ENCODE measurements around the gene TEN1.
"Not testable (repeated sequence)": the region's sequence is repeated elsewhere in the genome, so short reads cannot be mapped to it uniquely, and the experiment has no call there.

The TEN1 gene

DNA sequence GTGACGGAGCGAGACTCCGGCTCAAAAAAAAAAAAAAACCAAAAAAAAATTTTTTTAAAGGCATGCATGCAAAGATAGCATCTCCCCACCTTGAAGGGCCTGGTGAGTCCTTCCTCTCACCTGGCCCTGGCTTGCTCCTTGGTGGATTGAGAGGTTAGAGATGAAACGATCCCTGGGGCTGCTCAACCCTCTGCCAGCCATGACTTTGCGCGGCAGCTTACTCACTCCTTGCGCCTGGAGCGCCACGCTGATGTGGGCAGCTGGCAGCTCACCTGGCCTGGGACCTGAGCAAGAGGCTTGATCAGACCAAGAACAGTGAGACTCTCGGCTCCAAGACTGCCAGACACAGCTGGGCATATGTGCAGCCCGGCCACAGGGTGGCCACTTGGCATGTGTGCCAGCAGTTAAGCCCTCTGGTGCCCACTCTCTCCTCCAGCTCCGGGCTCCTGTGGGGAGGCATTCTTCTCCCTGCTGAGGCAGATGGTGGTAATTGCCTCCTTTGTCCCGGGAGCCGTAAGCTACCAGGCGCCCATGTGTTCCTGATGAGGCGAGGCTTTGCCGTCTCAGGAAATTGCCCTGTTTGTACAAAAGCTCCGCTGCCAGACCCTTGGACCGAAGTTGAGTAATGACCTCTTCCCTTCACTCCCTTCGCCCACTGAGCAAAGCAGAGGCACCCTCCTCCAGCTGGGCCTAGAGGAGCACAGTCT is 53.2 kb downstream of the TEN1 start:
- DNase-seq = no peak

DNA sequence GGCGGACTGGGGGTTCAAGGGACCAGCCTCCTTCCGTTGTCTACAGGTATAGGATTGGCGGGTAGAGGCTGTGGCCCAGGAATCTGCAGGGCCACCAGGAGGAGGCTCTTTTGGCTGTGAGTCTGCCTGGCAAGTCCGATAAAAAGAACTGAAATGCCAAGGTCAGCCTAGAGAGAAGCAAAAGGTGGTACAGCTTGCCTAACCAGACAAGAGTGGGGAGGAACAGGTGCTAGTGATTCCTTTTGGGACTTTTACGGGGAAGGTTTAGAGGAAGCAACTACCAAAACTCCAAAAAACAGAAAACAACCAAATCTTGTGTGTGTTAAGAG is 53.7 kb downstream of the TEN1 start:
- no peak for DNase-seq

DNA sequence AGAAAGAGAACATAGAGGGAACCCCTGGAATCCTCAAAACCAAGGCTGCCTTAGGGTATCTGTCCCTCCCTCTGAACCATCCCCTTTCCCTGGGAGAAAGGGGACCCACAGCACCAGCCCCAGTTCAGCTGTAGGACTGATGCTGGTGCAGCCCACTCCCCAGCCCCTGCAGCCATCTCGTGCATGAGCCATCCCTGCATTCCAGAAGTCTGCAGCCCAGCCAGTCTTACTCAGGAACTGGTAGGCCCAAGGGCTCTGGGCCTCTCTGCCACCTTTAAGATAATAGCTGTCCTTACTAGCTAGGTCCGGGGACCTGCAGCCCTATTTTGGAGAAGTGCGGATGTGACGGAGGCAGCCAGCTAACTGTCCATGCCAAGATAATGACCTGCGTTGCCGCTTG is 54.1 kb downstream of the TEN1 start:
- no peak for DNase-seq

DNA sequence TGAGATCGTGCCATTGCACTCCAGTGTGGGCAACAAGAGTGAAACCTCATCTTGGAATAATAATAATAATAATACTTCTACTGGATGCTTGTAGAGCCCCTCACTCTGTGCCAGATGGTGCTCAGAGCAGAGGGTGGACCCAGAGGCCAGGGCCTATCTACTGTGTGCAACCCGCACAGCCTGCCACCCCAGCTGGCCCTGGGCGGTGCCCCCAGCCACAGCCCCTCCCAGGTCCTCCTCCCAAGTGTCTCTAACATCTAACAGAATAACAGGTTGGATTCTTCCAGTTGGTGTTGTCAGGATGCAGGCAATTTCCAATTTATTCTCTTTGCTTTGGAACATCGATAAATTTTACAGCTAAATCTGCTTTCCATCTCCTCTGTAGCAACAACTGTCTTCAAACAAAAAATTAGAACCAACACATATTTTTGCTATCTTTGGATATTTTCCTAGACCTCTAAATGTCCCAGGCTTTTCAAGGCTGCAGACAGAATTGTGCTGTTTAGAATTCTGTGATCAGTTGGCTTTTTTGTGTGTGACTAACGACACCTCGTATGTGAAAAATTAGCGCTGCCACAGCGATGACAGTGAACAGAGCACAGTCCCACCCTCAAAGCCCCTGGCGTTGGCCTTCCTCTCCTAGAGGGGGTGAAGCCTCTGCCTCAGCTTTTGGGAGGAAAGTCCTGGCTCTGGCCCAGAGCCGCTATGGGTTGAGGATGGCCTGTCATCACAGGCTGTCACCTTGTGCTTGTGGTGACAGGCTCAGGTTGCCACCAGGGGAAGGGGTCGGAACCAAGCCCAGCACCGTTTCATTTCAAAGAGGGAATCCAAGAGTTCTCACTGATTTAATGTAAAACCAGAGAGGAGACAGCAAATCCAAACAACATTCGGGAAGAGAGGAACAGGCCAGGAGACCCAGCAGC is 55.6 kb downstream of the TEN1 start:
- no peak for DNase-seq

DNA sequence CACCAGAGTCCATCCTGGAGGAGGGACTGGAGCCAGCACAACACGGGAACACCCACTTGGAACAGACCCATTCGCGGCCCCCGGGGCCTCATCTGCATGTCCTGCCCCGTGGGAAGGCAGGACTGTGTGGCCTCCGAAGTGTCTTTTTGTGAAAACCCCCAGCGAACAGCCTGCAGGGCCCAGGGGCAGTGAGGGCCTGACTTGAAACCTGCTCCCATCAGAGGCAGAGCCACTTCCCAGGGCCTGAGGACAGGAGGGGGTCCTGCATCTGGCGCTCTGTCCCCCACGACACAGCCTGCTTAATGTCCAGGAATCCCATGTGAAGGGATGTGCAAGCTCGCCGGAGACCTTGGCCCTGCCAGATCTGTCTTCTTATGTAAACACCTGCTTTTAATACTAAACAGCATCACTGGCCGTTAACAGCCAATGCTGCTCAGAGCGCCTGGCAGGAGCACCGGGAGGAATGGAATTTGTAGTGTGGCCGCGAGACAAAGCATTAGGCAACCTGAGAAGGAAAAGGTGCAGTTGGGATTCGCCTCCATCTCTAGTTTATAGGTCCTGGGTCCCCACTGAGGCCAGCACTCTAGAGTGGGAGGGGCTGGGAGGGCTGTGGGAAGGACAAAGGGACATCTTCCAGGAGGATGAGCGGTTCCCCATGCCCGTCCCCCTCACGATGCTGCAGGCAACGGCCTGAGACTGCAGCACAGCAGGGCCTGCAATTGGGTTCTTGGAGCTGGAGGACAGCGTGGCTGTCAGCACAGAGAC is 57.6 kb downstream of the TEN1 start:
- no peak for DNase-seq

DNA sequence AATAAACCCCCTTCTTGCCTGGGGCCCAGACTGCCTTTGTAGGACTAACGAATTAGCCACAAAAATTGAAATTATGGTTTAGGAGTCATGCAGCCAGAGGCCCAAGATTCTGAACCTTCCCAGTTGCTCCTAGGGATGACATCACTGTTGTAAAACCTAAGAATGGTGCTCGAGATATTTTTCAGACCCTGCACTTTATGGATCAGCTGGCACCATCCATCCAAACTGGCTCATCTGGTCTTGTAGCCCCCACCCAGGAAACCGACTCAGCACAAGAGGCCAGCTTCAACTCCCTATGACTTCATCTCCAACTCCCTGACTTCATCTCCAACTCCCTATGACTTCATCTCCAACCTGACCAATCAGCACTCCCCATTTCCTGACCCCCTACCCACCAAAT is 59.0 kb downstream of the TEN1 start:
- no peak for DNase-seq

DNA sequence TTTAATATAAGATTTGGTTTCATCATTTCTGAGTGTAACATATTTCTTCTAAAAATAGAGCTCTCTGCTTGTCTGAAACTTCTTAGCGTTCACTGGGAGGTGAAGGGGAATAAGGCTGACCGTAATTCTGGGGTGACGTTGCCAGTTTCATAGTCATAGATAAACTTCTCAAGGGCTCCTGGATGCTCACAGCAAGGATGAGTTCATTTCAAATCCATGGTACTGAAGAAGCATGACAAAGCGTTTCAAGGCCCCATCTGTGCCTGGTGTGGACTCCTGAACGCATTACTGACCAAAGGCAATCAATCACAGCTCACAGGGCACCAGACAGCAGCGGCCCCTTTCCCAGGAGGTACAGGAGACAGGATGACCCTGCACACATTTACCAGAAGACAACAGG is 60.1 kb downstream of the TEN1 start:
- no peak for DNase-seq

DNA sequence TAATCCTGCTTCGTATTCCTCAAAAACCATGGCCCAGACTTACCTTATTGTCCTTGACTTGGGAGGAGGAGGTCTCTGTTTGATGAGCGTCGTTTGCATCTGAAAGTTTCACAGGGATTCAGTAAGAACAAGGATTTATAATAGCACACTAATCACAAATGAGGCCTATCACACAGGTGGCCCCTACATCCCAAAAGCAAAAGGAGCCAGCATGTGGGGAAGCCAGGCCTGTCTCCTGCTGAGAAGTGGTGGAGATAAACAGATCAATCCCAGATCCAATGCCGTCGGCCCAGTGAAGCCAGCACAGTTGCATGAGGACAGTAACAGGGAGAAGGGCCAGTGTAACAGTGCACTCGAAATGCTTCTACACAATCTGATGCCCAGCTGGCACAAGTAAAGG is 61.3 kb downstream of the TEN1 start:
- no peak for DNase-seq

DNA sequence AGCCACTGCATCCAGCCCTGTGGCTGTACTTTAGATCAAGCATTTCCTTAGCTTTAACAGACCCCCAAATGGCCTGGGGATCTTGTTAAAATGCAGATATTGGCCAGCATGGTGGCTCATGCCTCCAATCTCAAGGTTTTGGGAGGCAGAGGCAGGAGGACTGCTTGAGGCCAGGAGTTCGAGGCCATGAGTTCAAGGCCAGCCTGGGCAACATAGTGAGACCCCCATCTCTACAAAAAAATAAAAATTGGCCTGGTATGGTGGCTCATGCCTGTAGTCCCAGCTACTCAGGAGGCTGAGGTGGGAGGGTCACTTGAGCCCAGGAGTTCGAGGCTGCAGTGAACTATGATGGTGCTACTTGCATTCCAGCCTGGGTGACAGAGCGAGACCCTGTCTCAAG is 63.8 kb downstream of the TEN1 start:
- not testable (repeated sequence) for DNase-seq

DNA sequence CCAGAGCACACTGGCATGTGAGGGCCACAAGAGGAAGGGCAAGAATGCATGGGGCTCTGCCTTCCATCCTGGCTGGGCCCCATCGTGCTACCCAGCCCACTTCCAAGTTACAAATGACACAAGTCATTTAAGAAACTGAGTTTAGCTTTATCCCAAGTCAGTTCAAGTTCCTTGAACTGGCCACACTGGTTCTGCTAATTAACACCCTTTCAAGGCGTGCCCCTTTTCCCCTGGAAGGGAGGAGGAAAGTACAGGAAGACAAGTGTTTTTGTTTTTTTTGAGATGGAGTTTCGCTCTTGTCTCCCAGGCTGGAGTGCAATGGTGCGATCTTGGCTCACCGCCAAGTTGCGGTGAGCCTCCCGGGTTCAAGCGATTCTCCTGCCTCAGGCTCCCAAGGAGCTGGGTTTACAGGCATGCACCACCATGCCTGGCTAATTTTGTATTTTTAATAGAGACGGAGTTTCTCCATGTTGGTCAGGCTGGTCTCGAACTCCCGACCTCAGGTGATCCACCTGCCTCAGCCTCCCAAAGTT is 65.5 kb downstream of the TEN1 start:
- not testable (repeated sequence) for DNase-seq

DNA sequence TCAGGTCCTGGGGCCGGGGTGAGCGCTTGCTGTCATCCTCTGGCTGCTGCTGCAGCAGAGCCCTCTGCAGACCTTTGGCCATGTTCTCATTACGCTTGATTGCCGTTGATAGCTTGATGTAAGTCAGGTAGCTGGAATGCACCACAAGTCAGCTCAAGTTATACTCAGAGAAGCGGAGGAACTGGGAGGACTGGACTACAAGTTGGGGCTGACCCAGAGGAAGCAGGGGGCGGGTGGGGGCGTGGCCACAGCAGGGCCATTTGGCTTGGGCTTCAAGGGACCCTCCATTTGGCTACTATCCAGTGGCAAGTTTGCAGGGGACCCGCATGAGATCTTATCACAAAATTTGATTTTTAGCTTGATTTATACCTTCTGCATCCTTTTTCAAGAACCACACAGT is 67.0 kb downstream of the TEN1 start:
- no peak for DNase-seq

DNA sequence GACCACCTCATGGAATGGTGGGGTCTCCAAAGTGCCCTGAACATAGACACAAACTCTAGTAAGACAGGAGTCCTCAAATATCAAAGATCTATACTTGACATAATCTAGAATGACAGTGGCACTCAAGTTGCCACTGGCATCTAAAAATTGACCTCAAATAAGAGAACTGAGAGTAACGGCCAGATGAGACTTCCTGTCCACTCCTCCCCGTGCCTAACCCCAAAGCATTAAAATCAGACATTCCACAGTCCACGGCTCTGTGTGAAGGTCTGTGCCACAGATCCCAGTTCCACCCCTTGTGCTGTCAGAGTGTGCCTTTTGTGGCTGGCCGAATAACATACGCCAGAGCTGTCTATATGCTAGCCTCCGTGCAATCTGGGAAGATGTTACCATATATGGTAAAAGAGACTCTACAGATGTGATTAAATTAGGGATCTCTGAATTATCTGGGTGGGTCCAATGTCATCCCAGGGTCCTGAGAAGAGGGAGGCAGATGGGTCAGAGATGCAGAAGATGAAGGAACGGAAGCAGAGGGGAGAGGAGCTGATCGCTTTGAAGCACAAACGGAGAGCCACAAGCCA is 69.1 kb downstream of the TEN1 start:
- no peak for DNase-seq

DNA sequence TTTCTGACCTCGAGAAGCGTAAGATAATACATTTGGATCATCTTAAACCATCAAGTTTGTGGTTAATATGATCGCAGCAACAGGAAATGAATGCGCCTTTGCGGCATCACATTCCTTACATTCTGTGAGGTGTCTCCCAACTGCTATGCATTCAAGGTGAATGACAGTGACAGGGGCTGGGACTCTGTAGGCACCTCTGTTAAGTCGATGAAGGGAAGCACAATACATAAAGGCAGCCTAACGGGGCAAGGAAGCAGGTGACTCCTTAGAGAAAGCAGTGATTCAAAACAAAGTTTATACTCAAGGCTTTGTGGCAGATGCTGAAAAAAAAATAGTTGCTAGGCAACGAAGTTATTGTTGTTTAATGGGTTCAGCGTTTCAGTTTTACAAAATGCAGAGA is 69.7 kb downstream of the TEN1 start:
- DNase-seq = no peak

DNA sequence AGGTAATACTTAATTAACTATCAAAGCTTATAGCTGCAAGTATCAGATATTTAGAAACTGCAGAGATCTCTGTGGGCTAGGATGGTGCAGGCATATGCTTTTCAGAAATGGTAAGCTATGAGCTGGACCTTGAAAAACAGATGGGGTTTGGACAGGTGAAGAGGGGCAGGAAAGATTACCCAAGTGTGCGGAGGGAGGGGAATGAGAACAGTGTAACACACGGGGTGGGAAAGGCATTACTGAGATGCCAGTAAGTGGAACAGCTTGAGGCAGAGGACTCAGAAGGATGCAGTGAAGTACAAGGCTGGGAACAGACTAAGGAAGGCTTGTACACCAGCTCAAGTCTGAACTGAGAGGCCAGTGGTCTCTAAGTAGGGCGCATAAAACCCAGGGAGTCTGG is 70.2 kb downstream of the TEN1 start:
- DNase-seq = no peak

DNA sequence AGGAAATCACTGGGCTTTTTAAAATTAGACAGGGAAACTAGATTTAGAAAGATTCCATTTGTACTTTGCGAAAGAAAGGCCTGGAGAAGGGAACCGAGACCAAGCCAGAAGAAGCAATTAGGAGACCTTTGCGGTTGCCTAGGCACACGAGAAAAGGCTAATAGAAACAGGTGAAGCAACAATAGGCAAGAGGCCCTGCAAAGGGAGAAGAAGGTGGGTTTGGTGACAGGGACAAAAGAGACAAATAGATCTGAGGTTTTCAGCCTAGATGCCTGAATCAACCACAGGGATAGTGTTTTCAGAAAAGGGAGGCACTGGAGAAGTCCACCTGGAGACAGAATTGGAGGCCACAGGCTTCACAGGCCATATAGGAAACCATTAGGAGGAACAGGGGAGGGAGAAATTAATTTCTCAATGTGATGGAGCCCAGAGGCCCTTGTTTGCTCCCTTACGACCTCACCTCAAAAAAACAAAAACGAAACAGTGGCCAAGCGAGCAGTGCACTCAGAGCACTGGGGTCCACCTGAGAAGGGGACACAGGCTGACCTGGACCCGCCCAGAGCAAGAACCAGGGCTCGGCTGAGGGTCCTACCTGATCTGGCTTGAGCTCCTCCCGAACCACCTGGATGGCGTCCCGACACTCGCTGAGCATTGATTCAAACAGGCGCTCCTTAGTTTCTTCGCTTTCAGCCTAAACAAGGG is 70.9 kb downstream of the TEN1 start:
- no peak for DNase-seq
